ENCODE measurements around the gene ERBIN. TPM values are rescaled to one million over a fixed set of nuclear protein-coding genes. Genes with fewer than 3 reads are reported as not detected.

The ERBIN gene
- total RNA-seq, 1 experiment from 2014 or later: 27.1 TPM

- TF ChIP-seq ZNF317 (CRISPR knock-in tag; IDR thresholded peaks at IDR 0.05; ENCODE audit: borderline replicate concordance, low read depth): no peak
- TF ChIP-seq TP53 (CRISPR knock-in tag; IDR thresholded peaks at IDR 0.05): no peak
Measured at GRCh38 chr5:66013397-66013796, 87.0 kb downstream of the ERBIN start (continued).

GRCh38 chr5:66013906-66014305 lies 87.5 kb downstream of the ERBIN start:
- no peak for DNase-seq (ENCODE audit: low spot score)
- ChIA-PET POLR2A (no interaction called here), CTCF (no interaction called here)
- no peak for TF ChIP-seq CREM (CRISPR knock-in tag; IDR thresholded peaks at IDR 0.05)
- no peak for TF ChIP-seq CTCF (IDR thresholded peaks at IDR 0.05)
- TF ChIP-seq ZNF138 (CRISPR knock-in tag; conservative IDR thresholded peaks at IDR 0.05): no peak
- no peak for TF ChIP-seq ARID4B (CRISPR knock-in tag; IDR thresholded peaks at IDR 0.05; ENCODE audit: borderline replicate concordance)
- no peak for TF ChIP-seq ZNF416 (CRISPR knock-in tag; IDR thresholded peaks at IDR 0.05)
- TF ChIP-seq NFATC4 (CRISPR knock-in tag; IDR thresholded peaks at IDR 0.05): no peak
- TF ChIP-seq FOXP1 (CRISPR knock-in tag; IDR thresholded peaks at IDR 0.05; ENCODE audit: borderline replicate concordance): no peak
- TF ChIP-seq AFF4 (CRISPR knock-in tag; IDR thresholded peaks at IDR 0.05; ENCODE audit: borderline replicate concordance): no peak
- no peak for TF ChIP-seq ZNF423 (CRISPR knock-in tag; IDR thresholded peaks at IDR 0.05)
- TF ChIP-seq SMAD4 (CRISPR knock-in tag; IDR thresholded peaks at IDR 0.05): no peak
- TF ChIP-seq MXD4 (CRISPR knock-in tag; IDR thresholded peaks at IDR 0.05; ENCODE audit: borderline replicate concordance): no peak
- TF ChIP-seq TCF7 (CRISPR knock-in tag; IDR thresholded peaks at IDR 0.05; ENCODE audit: low read depth): no peak
- no peak for TF ChIP-seq NFYB (CRISPR knock-in tag; conservative IDR thresholded peaks at IDR 0.05; ENCODE audit: low read depth)
- no peak for TF ChIP-seq KAT7 (CRISPR knock-in tag; IDR thresholded peaks at IDR 0.05; ENCODE audit: borderline replicate concordance)
- TF ChIP-seq ZNF396 (CRISPR knock-in tag; IDR thresholded peaks at IDR 0.05; ENCODE audit: borderline replicate concordance): no peak
- TF ChIP-seq HMGXB4 (CRISPR knock-in tag; IDR thresholded peaks at IDR 0.05): no peak
- Mint-ChIP-seq H3K27me3 (ENCODE audit: low read depth) (no peaks in the 10 kb centered on the region), H3K4me1 (peaks cover 6% of the 10 kb centered on the region), H3K27ac (no peak overlapping the region), H3K9me3 (no peaks in the 10 kb centered on the region), H3K36me3 (0 out of 2 replicates have a peak, but pooled peaks cover 5% of the 10 kb centered on the region), H3K4me3 (no peak overlapping the region)
- ATAC-seq: no peak

Measured in WTC11 (cell line).